NB4 (cell line): ENCODE results near the gene AAMDC.

Experiments used
- DNase-seq: peaks from one replicate; pipeline ENCODE4 v3.0.0; 2010; ENCODE audit warnings: low read depth
- H3K4me3 ChIP-seq: one replicate; pipeline ENCODE4 v1.5.1; 2011; ENCODE audit warnings: mild to moderate bottlenecking, low read depth, low read length, moderate library complexity
- CTCF ChIP-seq: IDR thresholded peaks from one replicate; pipeline ENCODE4 v1.5.1; 2012; ENCODE audit warnings: low read depth, low read length
- MAX ChIP-seq: IDR thresholded peaks from 2 replicates; pipeline ENCODE4 v1.6.1; 2011; ENCODE audit warnings: low read depth, low read length
- MYC ChIP-seq: IDR thresholded peaks from 2 replicates; pipeline ENCODE4 v1.6.1; 2011; ENCODE audit warnings: low read depth, low read length
- POLR2A ChIP-seq: IDR thresholded peaks from 2 replicates; pipeline ENCODE4 v1.6.1; 2011; ENCODE audit warnings: mild to moderate bottlenecking; ENCODE audit not compliant: insufficient read length; ENCODE audit errors: extremely low read depth

The AAMDC gene

GRCh38 chr11:77793972-77794371 is 27.0 kb upstream of the AAMDC start:
- no peak overlapping the region for H3K4me3 ChIP-seq
- no peak for DNase-seq
- TF ChIP-seq POLR2A = no peak
- no peak for TF ChIP-seq MYC
- no peak for TF ChIP-seq CTCF
- TF ChIP-seq MAX = no peak

- no peak overlapping the region for H3K4me3 ChIP-seq
- TF ChIP-seq MYC (no peak), CTCF (no peak), MAX (no peak), POLR2A (no peak)
- peak; percentile 21 for DNase-seq
Observed at GRCh38 chr11:77799338-77799737, 21.6 kb upstream of the AAMDC start.

- peak; percentile 31 for DNase-seq
- TF ChIP-seq POLR2A (no peak), CTCF (no peak), MYC (no peak), MAX (no peak)
- no peak overlapping the region for H3K4me3 ChIP-seq
Observed at GRCh38 chr11:77800449-77800848, 20.5 kb upstream of the AAMDC start.

GRCh38 chr11:77801477-77801876 is 19.5 kb upstream of the AAMDC start:
- H3K4me3 ChIP-seq = no peak overlapping the region
- TF ChIP-seq CTCF (no peak), MAX (no peak), POLR2A (no peak), MYC (no peak)
- no peak for DNase-seq

GRCh38 chr11:77806415-77806814 is 14.5 kb upstream of the AAMDC start:
- no peak for DNase-seq
- no peak overlapping the region for H3K4me3 ChIP-seq
- TF ChIP-seq POLR2A = no peak
- TF ChIP-seq CTCF = no peak
- no peak for TF ChIP-seq MYC
- TF ChIP-seq MAX = no peak

GRCh38 chr11:77806993-77807392 is 14.0 kb upstream of the AAMDC start:
- no peak for DNase-seq
- no peak for TF ChIP-seq MYC
- TF ChIP-seq MAX = no peak
- TF ChIP-seq CTCF = no peak
- no peak for TF ChIP-seq POLR2A
- no peak overlapping the region for H3K4me3 ChIP-seq
